Activated CD8-positive, alpha-beta memory T cell treated with anti-CD3 and anti-CD28 coated beads, Interleukin-2, amount 10 ng/mL, durations not matched to agents 7 days and 5 days (primary cell): ENCODE data around the gene SLC25A44. TPM values are rescaled to one million over a fixed set of nuclear protein-coding genes. Genes with fewer than 3 reads are reported as not detected.
A peak's percentile ranks its signal among the peaks of the same experiment; 100 is the strongest.

Source experiments
- ATAC-seq: fragments of 150-1000 bp; cut with Tn5 transposase; one replicate; pipeline ENCODE4 v1.10.0; 2021; ENCODE audit warnings: moderate library complexity
- CTCF ChIA-PET: fragments of 350-600 bp; sonication (Branson Sonifier 250); formaldehyde crosslinking; loops from one replicate; lab custom pipeline; 2021; ENCODE audit warnings: antibody characterized with exemption; lab: Charles Lee
- DNase-seq: peaks from one replicate; pipeline ENCODE4 v3.0.0-alpha.2; 2020
- H3K27ac Mint-ChIP-seq: one replicate; pipeline ENCODE4 v1.8.0; 2021; ENCODE audit warnings: mild to moderate bottlenecking, mixed read lengths
- H3K27me3 Mint-ChIP-seq: one replicate; pipeline ENCODE4 v1.8.0; 2021; ENCODE audit warnings: mixed read lengths
- H3K36me3 Mint-ChIP-seq: one replicate; pipeline ENCODE4 v1.8.0; 2021; ENCODE audit warnings: mild to moderate bottlenecking, mixed read lengths
- H3K4me1 Mint-ChIP-seq: one replicate; pipeline ENCODE4 v1.8.0; 2021; ENCODE audit warnings: mixed read lengths
- H3K4me3 Mint-ChIP-seq: one replicate; pipeline ENCODE4 v1.8.0; 2021; ENCODE audit warnings: mild to moderate bottlenecking, moderate library complexity, mixed read lengths
- H3K9me3 Mint-ChIP-seq: one replicate; pipeline ENCODE4 v1.8.0; 2022; ENCODE audit warnings: low read depth, mixed read lengths
- total RNA-seq, 2 experiments: library from RNA; stranded (reverse); gene quantifications; one replicate each; pipeline ENCODE4 v1.2.3, GENCODE V29; 2021

The SLC25A44 gene
- total RNA-seq, 2 experiments from 2014 or later: 41.4 to 48.4 TPM

DNA sequence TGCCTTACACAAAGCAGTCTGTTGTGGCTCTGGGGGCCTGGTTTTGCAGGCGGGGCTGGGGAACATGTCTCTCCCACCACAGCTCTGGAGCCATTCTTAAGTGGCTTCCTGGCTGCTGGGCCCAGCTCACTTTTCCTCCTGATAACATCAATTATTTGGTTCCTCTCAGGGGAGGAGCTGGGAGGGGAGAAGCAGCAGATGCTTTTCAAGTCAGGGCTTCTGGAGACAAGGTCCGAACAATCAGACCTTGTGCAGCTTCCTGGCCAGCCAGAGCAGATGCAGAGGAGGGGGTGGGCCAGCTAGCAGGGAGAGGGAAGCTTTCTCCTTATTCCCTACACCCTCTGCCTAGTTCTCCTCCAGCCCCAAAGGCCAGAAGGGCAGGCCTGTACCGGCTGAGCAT, 57.6 kb downstream of the SLC25A44 start:
- H3K27ac Mint-ChIP-seq: peak overlapping the region; percentile 60
- H3K4me3 Mint-ChIP-seq: no peak overlapping the region
- no peaks in the 10 kb centered on the region for H3K9me3 Mint-ChIP-seq
- no peak for ATAC-seq
- peaks cover 16% of the 10 kb centered on the region for H3K36me3 Mint-ChIP-seq
- H3K27me3 Mint-ChIP-seq: no peaks in the 10 kb centered on the region
- no peak for DNase-seq
- peaks cover 15% of the 10 kb centered on the region for H3K4me1 Mint-ChIP-seq
- CTCF ChIA-PET: interaction anchor here (0.5 to 1.5 kb wide), 6 partner anchors 9 to 104 kb away, joined by 3 to 4 read pairs (median 3); partner anchors contain the start of gene SMG5

DNA sequence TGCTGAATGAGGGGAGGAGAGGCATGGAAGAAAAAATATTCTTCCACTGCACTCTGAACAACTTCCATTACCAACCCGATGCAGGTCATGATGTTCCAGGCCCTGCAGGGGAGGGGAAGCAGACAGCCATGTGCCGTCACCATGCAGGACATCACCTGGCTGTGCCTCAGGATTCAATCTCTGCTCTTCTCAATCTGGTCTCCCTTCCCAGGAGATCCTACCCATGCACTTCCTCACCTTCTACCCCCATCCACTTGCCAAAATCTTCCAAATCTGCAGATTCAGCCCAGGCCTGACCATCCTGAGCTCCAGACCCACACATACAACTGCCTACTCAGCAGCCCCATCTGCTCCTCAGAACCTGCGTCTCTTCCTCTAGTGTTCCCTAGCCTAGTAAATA, 59.7 kb downstream of the SLC25A44 start:
- Mint-ChIP-seq H3K36me3 (peaks cover 21% of the 10 kb centered on the region), H3K27ac (no peak overlapping the region), H3K4me1 (peaks cover 26% of the 10 kb centered on the region), H3K9me3 (no peaks in the 10 kb centered on the region), H3K27me3 (no peaks in the 10 kb centered on the region), H3K4me3 (no peak overlapping the region)
- no peak for DNase-seq
- CTCF ChIA-PET: no interaction called here
- no peak for ATAC-seq

- Mint-ChIP-seq H3K9me3 (no peaks in the 10 kb centered on the region), H3K4me1 (peaks cover 11% of the 10 kb centered on the region), H3K36me3 (peaks cover 37% of the 10 kb centered on the region), H3K27me3 (no peaks in the 10 kb centered on the region), H3K27ac (peak overlapping the region; percentile 62), H3K4me3 (no peak overlapping the region)
- CTCF ChIA-PET: interaction anchor here (1.1 to 1.7 kb wide), 2 partner anchors 32 to 62 kb away, joined by 3 to 4 read pairs; no protein-coding TSS in a partner anchor
- DNase-seq: no peak
- no peak for ATAC-seq
Observed at GRCh38 chr1:156257711-156258110, 63.8 kb downstream of the SLC25A44 start.

DNA sequence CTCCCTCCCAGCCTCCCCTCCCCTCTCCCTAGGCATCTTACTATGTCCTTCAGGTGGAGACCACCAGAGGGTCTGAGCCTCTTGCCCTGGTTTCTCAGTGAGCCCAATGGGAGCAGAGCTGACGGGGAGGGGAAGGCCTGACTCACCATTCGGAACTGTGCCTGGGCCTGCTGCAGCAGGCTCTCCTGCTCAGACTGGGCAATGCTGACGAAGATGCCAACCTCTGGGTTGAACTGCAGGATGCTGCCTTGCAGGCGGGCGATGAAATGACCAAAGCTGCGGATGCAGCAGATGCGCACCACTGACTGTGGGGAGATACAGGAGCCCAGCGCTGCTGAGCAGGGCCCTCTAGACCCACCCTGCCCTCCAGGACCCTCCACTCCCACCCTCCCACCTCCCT, 65.0 kb downstream of the SLC25A44 start:
- H3K36me3 Mint-ChIP-seq: peaks cover 39% of the 10 kb centered on the region
- H3K4me1 Mint-ChIP-seq: peaks cover 11% of the 10 kb centered on the region
- H3K27me3 Mint-ChIP-seq: no peaks in the 10 kb centered on the region
- H3K9me3 Mint-ChIP-seq: no peaks in the 10 kb centered on the region
- no peak overlapping the region for H3K27ac Mint-ChIP-seq
- H3K4me3 Mint-ChIP-seq: no peak overlapping the region
- ATAC-seq: no peak
- CTCF ChIA-PET: interaction anchor here (0.9 kb wide), 1 partner anchor 123 kb away, joined by 3 read pairs; no protein-coding TSS in a partner anchor
- no peak for DNase-seq

DNA sequence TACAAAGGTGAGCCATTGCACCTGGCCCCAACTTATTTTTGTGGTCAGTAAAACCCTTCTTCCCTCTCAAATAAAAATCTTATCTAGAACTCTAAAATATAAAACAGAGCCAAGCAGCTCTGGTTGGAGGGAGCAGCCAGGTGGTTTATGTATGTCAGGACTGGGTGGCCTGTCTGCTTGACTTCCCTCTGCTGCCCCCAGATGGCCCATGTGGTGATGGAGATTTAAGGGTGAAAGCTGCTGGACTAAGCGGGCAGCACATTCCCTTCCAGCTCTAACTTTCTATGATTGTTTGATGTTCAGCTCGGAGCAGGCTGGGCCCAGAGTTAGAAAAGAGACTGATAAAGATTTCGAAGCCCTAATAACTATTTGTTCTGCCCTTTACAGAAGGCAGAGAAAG, 65.9 kb downstream of the SLC25A44 start:
- DNase-seq (no peak), ATAC-seq (no peak)
- H3K4me3 Mint-ChIP-seq: no peak overlapping the region
- CTCF ChIA-PET: interaction anchor here (0.8 to 1.5 kb wide), 7 partner anchors 9 to 130 kb away, joined by 3 to 10 read pairs (median 3); no protein-coding TSS in a partner anchor
- H3K27ac Mint-ChIP-seq: no peak overlapping the region
- H3K4me1 Mint-ChIP-seq: peaks cover 11% of the 10 kb centered on the region
- no peaks in the 10 kb centered on the region for H3K27me3 Mint-ChIP-seq
- peaks cover 42% of the 10 kb centered on the region for H3K36me3 Mint-ChIP-seq
- no peaks in the 10 kb centered on the region for H3K9me3 Mint-ChIP-seq

GRCh38 chr1:156260896-156261295, 67.0 kb downstream of the SLC25A44 start:
- H3K27me3 Mint-ChIP-seq: no peaks in the 10 kb centered on the region
- H3K4me1 Mint-ChIP-seq: peaks cover 11% of the 10 kb centered on the region
- no peaks in the 10 kb centered on the region for H3K9me3 Mint-ChIP-seq
- H3K27ac Mint-ChIP-seq: no peak overlapping the region
- CTCF ChIA-PET: interaction anchor here (0.9 to 1.5 kb wide), 4 partner anchors 19 to 131 kb away, joined by 3 to 10 read pairs (median 4); partner anchors contain the start of gene BGLAP
- no peak for ATAC-seq
- DNase-seq: no peak
- peaks cover 48% of the 10 kb centered on the region for H3K36me3 Mint-ChIP-seq
- H3K4me3 Mint-ChIP-seq: no peak overlapping the region

Other genes with a start within 250 kb of the SLC25A44 start
- 100 to 1,000 TPM; 159 to 161 TPM for gene ARHGEF2, start 215.6 kb upstream of the SLC25A44 start, total RNA-seq
- 100 to 1,000 TPM; 185 to 200 TPM for gene SSR2, start 173.2 kb upstream of the SLC25A44 start, total RNA-seq
- gene UBQLN4, start 140.3 kb upstream of the SLC25A44 start, total RNA-seq: 10 to 100 TPM; 40.3 to 44.8 TPM
- 10 to 100 TPM; 59.3 to 60.6 TPM for gene LAMTOR2, start 139.3 kb upstream of the SLC25A44 start, total RNA-seq
- not detected for gene RAB25, start 132.9 kb upstream of the SLC25A44 start, total RNA-seq
- under 1 TPM; 0.06 to 0.56 TPM for gene MEX3A, start 111.6 kb upstream of the SLC25A44 start, total RNA-seq
- 10 to 100 TPM; 37.3 to 41.9 TPM for gene LMNA, start 79.4 kb upstream of the SLC25A44 start, total RNA-seq
- 10 to 100 TPM; 14.5 to 30.6 TPM for gene SEMA4A, start 40.5 kb upstream of the SLC25A44 start, total RNA-seq
- gene PMF1, start 18.9 kb downstream of the SLC25A44 start, total RNA-seq: 10 to 100 TPM; 62.8 to 72.5 TPM
- 1 to 10 TPM in 1 of 2 experiments, under 1 TPM in 1; 0.93 to 1.0 TPM for gene BGLAP, start 48.1 kb downstream of the SLC25A44 start, total RNA-seq
- gene PAQR6, start 54.0 kb downstream of the SLC25A44 start, total RNA-seq: 1 to 10 TPM; 5.0 to 6.1 TPM
- gene SMG5, start 88.7 kb downstream of the SLC25A44 start, total RNA-seq: 100 to 1,000 TPM in 1 of 2 experiments, 10 to 100 TPM in 1; 89.4 to 103 TPM
- gene TMEM79, start 90.2 kb downstream of the SLC25A44 start, total RNA-seq: 10 to 100 TPM; 10.1 to 11.6 TPM
- 10 to 100 TPM; 24.7 to 28.9 TPM for gene GLMP, start 101.6 kb downstream of the SLC25A44 start, total RNA-seq
- gene VHLL, start 105.2 kb downstream of the SLC25A44 start, total RNA-seq: not detected
- 100 to 1,000 TPM; 253 to 361 TPM for gene CCT3, start 144.2 kb downstream of the SLC25A44 start, total RNA-seq
- not detected for gene TSACC, start 144.4 kb downstream of the SLC25A44 start, total RNA-seq
- gene RHBG, start 175.1 kb downstream of the SLC25A44 start, total RNA-seq: not detected